CD4-positive, CD25-positive, alpha-beta regulatory T cell (primary cell): ENCODE measurements around the gene PRPH. TPM values are rescaled to one million over a fixed set of nuclear protein-coding genes. Genes with fewer than 3 reads are reported as not detected.
"Not testable (repeated sequence)": the region's sequence is repeated elsewhere in the genome, so short reads cannot be mapped to it uniquely, and the experiment has no call there.

Experiments
- ATAC-seq, 2 donors: fragments of 150-1000 bp; cut with Tn5 transposase; one replicate each; pipeline ENCODE4 v1.10.0; 2021; ENCODE audit warnings: low read depth in 2 of 2, moderate number of reproducible peaks in 2 of 2, moderate library complexity in 1 of 2
- DNase-seq, 3 donors: peaks; one replicate each; pipeline versions ENCODE4 v3.0.0 to v3.0.0-alpha.2; 2012 to 2022; ENCODE audit warnings: mixed read lengths in 1 of 3
- H3K27ac ChIP-seq: one replicate; pipeline ENCODE4 v1.7.0; 2013; ENCODE audit warnings: mild to moderate bottlenecking, low read length; ENCODE audit not compliant: insufficient read depth, poor library complexity, severe bottlenecking
- H3K27me3 ChIP-seq: one replicate; pipeline ENCODE4 v1.7.0; 2013; ENCODE audit warnings: low read length; ENCODE audit not compliant: control insufficient read depth, insufficient read depth
- H3K36me3 ChIP-seq: one replicate; pipeline ENCODE4 v1.7.0; 2013; ENCODE audit warnings: mild to moderate bottlenecking, low read length, moderate library complexity; ENCODE audit not compliant: control insufficient read depth, insufficient read depth
- H3K4me1 ChIP-seq: 2 replicates; pipeline ENCODE4 v1.7.0; 2013; ENCODE audit warnings: mild to moderate bottlenecking, low read length; ENCODE audit not compliant: insufficient read depth, control insufficient read depth, poor library complexity, severe bottlenecking
- H3K4me3 ChIP-seq: one replicate; pipeline ENCODE4 v1.7.0; 2013; ENCODE audit warnings: low read depth, mild to moderate bottlenecking, low read length, moderate library complexity
- H3K9me3 ChIP-seq, 2 experiments: 1 replicate in 1 of 2; 2 replicates in 1 of 2; pipeline ENCODE4 v1.7.0; 2013; ENCODE audit warnings: low read length in 2 of 2, mild to moderate bottlenecking in 1 of 2, moderate library complexity in 1 of 2; ENCODE audit not compliant: control insufficient read depth in 2 of 2
- H3K27ac Mint-ChIP-seq, 3 donors: one replicate each; pipeline ENCODE4 v1.8.0; 2020 to 2022; ENCODE audit warnings: mild to moderate bottlenecking in 3 of 3, mixed read lengths in 3 of 3, moderate library complexity in 2 of 3
- H3K27me3 Mint-ChIP-seq: one replicate; pipeline ENCODE4 v1.8.0; 2022; ENCODE audit warnings: mild to moderate bottlenecking, mixed read lengths
- H3K36me3 Mint-ChIP-seq: one replicate; pipeline ENCODE4 v1.8.0; 2020; ENCODE audit warnings: mixed read lengths
- H3K4me1 Mint-ChIP-seq, 4 donors: one replicate each; pipeline ENCODE4 v1.8.0; 2020 to 2022; ENCODE audit warnings: mixed read lengths in 4 of 4, mild to moderate bottlenecking in 1 of 4
- H3K4me3 Mint-ChIP-seq, 4 donors: one replicate each; pipeline ENCODE4 v1.8.0; 2020 to 2022; ENCODE audit warnings: mild to moderate bottlenecking in 4 of 4, mixed read lengths in 4 of 4, moderate library complexity in 3 of 4
- H3K9me3 Mint-ChIP-seq, 7 donors: one replicate each; pipeline ENCODE4 v1.8.0; 2020 to 2022; ENCODE audit warnings: mixed read lengths in 7 of 7, mild to moderate bottlenecking in 3 of 7, moderate library complexity in 2 of 7
- polyA plus RNA-seq, 4 donors: library from polyadenylated mRNA; unstranded; fragments of 300-500 nt; fragmentation: Illumina TruSeq; gene quantifications; one replicate each; pipeline ENCODE4 v1.2.3, GENCODE V29; 2021
- total RNA-seq: library from RNA; stranded (reverse); gene quantifications from one replicate; pipeline ENCODE4 v1.2.3, GENCODE V29; 2022

PRPH gene
- total and polyA plus RNA-seq, 5 donors from 2014 or later = 0.24 TPM; not detected in 4

- no peak for ATAC-seq
- H3K36me3 ChIP-seq = peaks cover 36% of the 10 kb centered on the region
- no peaks in the 10 kb centered on the region for H3K9me3 ChIP-seq
- H3K4me1 Mint-ChIP-seq = peaks cover 0 to 12% (median 5%) of the 10 kb centered on the region in 4 donors
- H3K4me3 ChIP-seq = no peak overlapping the region
- no peak overlapping the region for H3K27ac ChIP-seq
- no peak for DNase-seq
- H3K4me1 ChIP-seq = no peaks in the 10 kb centered on the region
- no peaks in the 10 kb centered on the region for H3K27me3 Mint-ChIP-seq
- no peaks in the 10 kb centered on the region for H3K9me3 Mint-ChIP-seq
- no peaks in the 10 kb centered on the region for H3K27me3 ChIP-seq
- no peak overlapping the region for H3K4me3 Mint-ChIP-seq
- H3K27ac Mint-ChIP-seq = peak overlapping the region in 1 of 3 donors; percentile 47
- H3K36me3 Mint-ChIP-seq = peaks cover 20% of the 10 kb centered on the region
These were observed 21.9 kb upstream of the PRPH start for GRCh38 chr12:49272790-49273725.

DNA sequence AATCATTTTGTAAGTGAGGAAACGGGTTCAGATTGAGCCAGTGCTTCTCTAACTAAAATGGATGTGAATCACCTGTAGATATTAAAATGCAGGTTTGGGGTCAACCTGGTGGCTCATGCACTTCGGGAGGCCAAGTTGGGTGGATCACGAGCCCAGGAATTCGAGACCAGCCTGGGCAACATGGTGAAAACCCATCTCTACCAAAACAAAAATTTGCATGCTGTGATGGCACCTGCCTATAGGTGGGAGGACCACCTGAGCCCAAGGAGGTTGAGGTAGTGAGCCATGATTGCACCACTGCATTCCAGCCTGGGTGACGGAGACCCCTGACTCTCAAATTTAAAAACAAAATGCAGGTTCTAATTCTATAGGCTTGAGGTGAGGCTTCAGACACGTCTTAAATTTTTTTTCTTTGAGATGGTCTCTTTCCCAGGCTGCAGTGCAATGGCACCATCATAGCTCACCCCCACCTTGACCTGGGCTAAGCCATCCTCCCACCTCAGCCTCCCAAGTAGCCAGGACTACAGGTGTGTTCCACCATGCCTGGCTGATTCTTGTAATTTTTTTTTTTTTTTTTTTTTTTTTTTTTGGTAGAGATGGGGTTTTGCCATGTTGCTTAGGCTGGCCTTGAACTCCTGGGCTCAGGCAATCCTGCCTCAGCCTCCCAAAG is 21.1 kb upstream of the PRPH start:
- Mint-ChIP-seq H3K27me3 (no peaks in the 10 kb centered on the region), H3K36me3 (peaks cover 20% of the 10 kb centered on the region), H3K4me1 (peaks cover 0 to 5% (median 1%) of the 10 kb centered on the region in 4 donors), H3K4me3 (peak overlapping the region in 1 of 4 donors; percentile 81), H3K9me3 (no peaks in the 10 kb centered on the region), H3K27ac (no peak overlapping the region)
- peaks cover 33% of the 10 kb centered on the region for H3K36me3 ChIP-seq
- H3K27me3 ChIP-seq = no peaks in the 10 kb centered on the region
- DNase-seq = no peak
- no peak overlapping the region for H3K4me3 ChIP-seq
- H3K4me1 ChIP-seq = no peaks in the 10 kb centered on the region
- no peaks in the 10 kb centered on the region for H3K9me3 ChIP-seq
- H3K27ac ChIP-seq = no peak overlapping the region
- ATAC-seq = no peak

- no peak for ATAC-seq
- Histone ChIP-seq H3K36me3 (peaks cover 31% of the 10 kb centered on the region), H3K9me3 (no peaks in the 10 kb centered on the region), H3K27me3 (peaks cover 2% of the 10 kb centered on the region), H3K27ac (no peak overlapping the region), H3K4me1 (no peaks in the 10 kb centered on the region), H3K4me3 (no peak overlapping the region)
- no peak overlapping the region for H3K27ac Mint-ChIP-seq
- H3K4me1 Mint-ChIP-seq = no peaks in the 10 kb centered on the region
- H3K27me3 Mint-ChIP-seq = peaks cover 4% of the 10 kb centered on the region
- H3K9me3 Mint-ChIP-seq = no peaks in the 10 kb centered on the region
- H3K36me3 Mint-ChIP-seq = peaks cover 19% of the 10 kb centered on the region
- DNase-seq = no peak
- H3K4me3 Mint-ChIP-seq = no peak overlapping the region
These were observed 20.4 kb upstream of the PRPH start for GRCh38 chr12:49274396-49275069.

DNA sequence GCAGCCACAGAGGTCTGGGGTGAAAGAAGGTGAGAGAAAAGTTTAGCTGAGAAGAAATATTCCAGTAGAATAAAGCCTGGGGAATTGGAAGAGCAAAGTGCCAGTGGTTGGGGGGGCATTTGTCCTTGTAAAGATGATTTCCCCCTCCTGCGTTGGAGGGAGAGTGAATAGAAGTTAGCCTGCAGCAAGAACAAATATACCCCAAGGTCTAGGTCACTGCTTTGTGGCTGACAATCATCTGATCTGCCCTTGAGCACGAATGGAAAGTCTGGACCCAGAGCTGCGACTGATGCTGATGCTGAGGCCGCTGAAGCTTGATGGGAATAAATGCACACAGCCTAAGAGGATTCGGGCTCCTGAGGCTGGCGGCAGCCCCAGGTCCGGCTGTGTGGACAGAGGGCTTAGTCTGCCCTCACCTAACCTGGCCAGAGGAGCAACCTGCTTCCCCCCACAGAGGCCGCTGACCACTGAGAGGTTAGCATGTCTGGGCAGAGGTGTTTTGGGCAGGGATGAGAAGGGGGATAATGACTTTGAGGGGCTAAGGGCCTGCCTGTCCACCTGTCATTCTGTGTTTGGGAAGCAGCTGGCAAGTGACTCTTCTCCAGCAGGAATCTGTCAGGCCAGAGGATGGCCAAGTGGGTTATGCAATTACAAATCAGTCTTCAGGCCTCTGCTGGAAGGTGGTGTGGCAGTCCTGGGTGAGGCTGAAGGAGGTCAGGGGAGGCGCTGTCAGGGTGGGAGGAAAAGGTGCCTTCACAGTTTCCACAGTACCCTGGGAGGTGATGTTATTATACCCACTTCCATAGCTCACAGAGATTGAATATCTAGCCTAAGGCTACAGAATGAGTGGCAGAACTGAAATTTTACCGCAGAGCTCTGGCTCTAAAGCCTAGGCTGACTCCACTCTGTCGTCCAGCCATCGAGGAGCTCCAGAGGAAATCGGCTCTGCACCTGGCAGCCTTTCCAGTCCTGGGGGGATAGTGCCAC is 18.4 kb upstream of the PRPH start:
- Histone ChIP-seq H3K4me3 (no peak overlapping the region), H3K27ac (no peak overlapping the region), H3K9me3 (no peaks in the 10 kb centered on the region), H3K4me1 (no peaks in the 10 kb centered on the region), H3K36me3 (peaks cover 12% of the 10 kb centered on the region), H3K27me3 (peaks cover 3% of the 10 kb centered on the region)
- no peak overlapping the region for H3K4me3 Mint-ChIP-seq
- H3K27me3 Mint-ChIP-seq = peaks cover 10% of the 10 kb centered on the region
- H3K4me1 Mint-ChIP-seq = no peaks in the 10 kb centered on the region
- peaks cover 7% of the 10 kb centered on the region for H3K36me3 Mint-ChIP-seq
- ATAC-seq (no peak), DNase-seq (no peak)
- H3K27ac Mint-ChIP-seq = no peak overlapping the region
- no peaks in the 10 kb centered on the region for H3K9me3 Mint-ChIP-seq

DNA sequence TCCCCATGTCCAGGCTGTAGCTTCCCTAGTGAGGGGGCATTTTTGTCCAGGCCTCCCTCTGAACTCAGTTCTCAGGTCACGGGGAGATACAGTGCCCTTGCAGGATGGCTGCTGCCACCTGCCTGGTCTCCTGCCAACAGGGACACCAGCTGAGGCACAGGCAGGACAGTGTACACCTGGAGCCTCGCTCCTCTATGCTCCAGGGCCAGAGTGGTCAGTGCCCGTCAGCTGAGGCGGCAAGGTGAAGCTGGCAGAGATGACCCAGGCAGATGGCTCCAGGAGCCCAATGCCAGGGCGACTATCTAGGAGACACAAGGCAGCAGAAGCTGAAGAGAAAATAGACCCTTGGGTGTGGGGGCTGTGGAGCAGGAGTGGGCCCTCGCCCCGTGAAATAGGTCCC is 17.5 kb upstream of the PRPH start:
- no peak overlapping the region for H3K27ac Mint-ChIP-seq
- no peaks in the 10 kb centered on the region for H3K4me1 Mint-ChIP-seq
- H3K9me3 Mint-ChIP-seq = no peaks in the 10 kb centered on the region
- Histone ChIP-seq H3K4me1 (no peaks in the 10 kb centered on the region), H3K9me3 (no peaks in the 10 kb centered on the region), H3K36me3 (peaks cover 7% of the 10 kb centered on the region), H3K27me3 (peaks cover 3% of the 10 kb centered on the region), H3K27ac (no peak overlapping the region), H3K4me3 (no peak overlapping the region)
- no peak for ATAC-seq
- H3K4me3 Mint-ChIP-seq = no peak overlapping the region
- H3K36me3 Mint-ChIP-seq = peaks cover 7% of the 10 kb centered on the region
- peaks cover 14% of the 10 kb centered on the region for H3K27me3 Mint-ChIP-seq
- DNase-seq = no peak

GRCh38 chr12:49279706-49280159 is 15.2 kb upstream of the PRPH start:
- H3K36me3 Mint-ChIP-seq = no peaks in the 10 kb centered on the region
- H3K4me3 ChIP-seq = no peak overlapping the region
- no peak overlapping the region for H3K27ac ChIP-seq
- no peak for DNase-seq
- no peak overlapping the region for H3K27ac Mint-ChIP-seq
- ATAC-seq = no peak
- H3K27me3 Mint-ChIP-seq = peaks cover 27% of the 10 kb centered on the region
- H3K27me3 ChIP-seq = peaks cover 3% of the 10 kb centered on the region
- no peaks in the 10 kb centered on the region for H3K4me1 Mint-ChIP-seq
- no peaks in the 10 kb centered on the region for H3K9me3 Mint-ChIP-seq
- no peak overlapping the region for H3K4me3 Mint-ChIP-seq
- no peaks in the 10 kb centered on the region for H3K4me1 ChIP-seq
- H3K9me3 ChIP-seq = no peaks in the 10 kb centered on the region
- H3K36me3 ChIP-seq = no peaks in the 10 kb centered on the region

- H3K36me3 ChIP-seq, H3K4me3 Mint-ChIP-seq, H3K4me1 Mint-ChIP-seq, H3K4me1 ChIP-seq, ATAC-seq, H3K27ac ChIP-seq, H3K27me3 ChIP-seq, DNase-seq, H3K9me3 Mint-ChIP-seq, H3K9me3 ChIP-seq, H3K27ac Mint-ChIP-seq, H3K4me3 ChIP-seq, H3K36me3 Mint-ChIP-seq: not testable (repeated sequence)
- H3K27me3 Mint-ChIP-seq = peaks cover 32% of the 10 kb centered on the region
These were observed 14.4 kb upstream of the PRPH start for GRCh38 chr12:49280545-49280944.
